HG02642 (cell line): ENCODE results near the gene CELSR1.

Experiments
- ATAC-seq: cut with Tn5 transposase; IDR thresholded peaks from one replicate; pipeline ENCODE4 v1.9.1; 2021; ENCODE audit warnings: mild to moderate bottlenecking; ENCODE audit not compliant: unreplicated experiment, poor library complexity

Gene CELSR1

DNA sequence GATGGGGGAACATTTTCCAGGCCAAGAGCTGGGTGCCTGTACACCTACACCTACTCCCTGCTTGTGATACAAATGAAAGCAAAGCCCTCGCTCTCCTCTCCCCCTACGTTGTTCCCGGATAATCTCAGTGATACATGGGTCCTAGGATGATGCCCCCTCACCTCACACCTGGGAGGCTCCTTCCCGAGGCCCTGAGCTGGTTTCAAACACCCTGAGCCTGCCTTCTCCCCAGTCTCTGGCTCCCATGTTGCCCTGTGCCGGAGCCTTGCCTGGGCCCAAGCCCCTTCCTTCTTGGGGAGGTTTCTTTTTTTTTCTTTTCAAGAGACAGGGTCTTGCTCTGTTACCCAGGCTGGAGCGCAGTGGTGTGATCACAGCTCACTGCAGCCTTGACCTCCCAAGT lies 178.7 kb downstream of the CELSR1 start:
- no peak for ATAC-seq

DNA sequence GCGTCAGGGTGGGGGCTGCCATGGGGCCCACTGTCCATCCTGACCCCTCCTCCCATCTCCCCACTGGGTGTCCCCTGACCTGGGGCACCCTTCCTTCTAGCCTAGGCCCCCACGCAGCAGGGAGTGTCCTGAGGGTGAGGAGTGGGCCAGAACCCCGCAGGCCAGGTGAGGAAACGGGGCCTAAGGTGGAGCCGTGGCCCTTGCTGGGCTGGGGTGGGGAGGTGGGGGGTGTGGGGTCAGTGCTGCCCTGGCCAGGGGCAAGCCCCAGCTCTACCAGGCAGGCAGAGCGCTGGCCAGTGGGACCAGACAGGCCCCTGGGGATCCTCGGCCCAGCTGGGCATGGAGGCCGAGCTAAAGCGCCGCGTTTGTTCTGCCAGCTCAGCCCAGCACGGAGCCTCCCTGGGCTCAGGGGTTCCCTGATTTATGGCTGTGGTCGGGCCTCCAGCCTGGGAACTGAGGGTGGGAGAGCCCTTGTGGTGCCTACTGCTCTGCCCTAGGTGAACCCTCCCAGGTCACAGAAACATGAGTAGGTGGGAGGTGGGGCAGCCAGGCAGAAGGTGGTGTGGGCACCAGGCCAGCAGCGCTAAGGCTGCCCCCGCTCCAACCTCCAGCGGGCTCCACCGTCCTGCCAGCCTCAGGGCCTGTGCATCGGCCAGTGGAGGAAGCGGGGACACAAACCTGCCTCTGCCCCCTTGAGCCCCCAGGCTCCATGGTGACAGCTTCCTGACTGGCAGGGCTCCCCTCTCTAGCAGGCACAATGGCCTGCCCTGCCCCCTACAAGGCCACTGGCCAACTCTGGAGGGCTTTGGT lies 179.5 kb downstream of the CELSR1 start:
- ATAC-seq = no peak

DNA sequence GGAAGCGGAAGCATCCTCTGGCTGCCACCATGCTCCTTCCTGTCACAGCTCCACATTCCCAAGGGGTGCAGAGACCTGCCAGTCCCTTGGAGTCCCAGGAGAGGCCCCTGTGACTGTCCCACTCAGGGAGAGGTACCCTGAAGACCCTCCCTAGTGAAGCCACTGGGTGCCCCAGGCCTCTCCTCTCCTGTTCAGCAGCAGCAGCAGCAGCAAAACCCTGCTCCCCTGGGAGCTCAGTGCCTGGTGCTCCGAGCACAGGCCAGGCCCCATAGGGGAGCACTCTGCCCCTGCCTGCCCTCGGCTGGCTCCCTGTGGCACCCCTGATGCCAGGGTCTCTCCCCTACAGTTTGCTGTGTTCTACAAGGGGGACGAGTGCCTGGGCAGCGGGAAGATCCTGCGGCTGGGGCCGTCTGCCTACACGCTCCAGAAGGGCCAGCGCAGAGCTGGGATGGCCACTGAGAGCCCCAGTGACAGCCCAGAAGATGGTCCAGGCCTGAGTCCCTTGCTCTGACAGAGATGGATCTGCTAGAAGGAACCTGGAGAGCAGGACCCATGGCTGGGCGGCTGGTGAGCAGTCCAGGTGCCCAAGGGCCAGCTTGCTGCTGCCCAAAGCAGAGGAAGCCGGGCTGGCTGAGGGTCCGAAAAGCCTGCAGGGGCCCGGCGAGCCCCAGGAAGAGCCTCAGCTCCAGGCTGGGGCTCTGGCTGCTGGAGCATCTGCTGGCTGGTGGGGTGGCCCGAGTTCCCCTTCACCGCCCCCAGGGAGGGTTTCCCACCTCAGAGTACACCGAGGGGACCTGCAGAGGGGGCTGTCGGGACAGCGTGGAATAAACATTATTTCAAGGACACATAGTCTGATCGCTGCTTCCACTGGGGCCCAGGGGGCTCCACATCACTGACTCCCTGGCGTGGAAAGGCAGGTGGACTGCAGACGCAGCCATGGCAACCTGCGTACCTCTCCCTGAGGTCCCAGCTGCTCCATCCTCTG lies 180.6 kb downstream of the CELSR1 start:
- no peak for ATAC-seq

- ATAC-seq = no peak
Measured at GRCh38 chr22:46355996-46356471, 181.4 kb downstream of the CELSR1 start.

DNA sequence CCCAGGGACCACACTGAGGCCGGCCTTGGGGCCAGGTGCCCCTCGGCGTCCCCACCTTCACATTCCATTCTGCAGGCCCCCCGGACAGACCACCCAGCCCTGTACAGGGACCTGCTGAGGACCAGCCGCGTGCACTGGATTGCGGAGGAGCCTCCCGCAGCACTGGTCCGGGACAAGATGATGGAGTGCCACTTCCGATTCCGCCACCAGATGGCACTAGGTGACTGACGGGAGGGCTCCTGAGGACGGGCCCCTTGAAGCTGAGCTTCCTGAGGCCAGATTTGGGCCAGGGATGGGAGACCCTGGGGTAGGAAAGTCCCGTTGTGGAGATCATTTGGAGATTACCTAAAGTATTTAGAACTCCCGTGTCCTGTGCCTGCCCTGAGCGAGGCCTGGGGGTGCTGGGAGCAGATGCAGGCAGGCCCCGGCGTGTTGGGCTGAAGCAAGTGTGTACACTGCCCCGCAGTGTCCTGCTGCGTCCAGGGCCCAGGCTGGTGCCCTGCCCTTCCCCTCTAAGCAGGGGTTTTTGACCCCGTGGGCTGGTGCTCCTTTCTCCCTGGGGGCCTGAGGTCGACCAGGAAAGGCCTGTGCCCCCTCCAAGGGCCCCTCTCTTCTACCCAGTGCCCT lies 181.9 kb downstream of the CELSR1 start:
- no peak for ATAC-seq

- no peak for ATAC-seq
Measured at GRCh38 chr22:46354993-46355305, 182.5 kb downstream of the CELSR1 start.

GRCh38 chr22:46354176-46354992 lies 183.0 kb downstream of the CELSR1 start:
- ATAC-seq = no peak

DNA sequence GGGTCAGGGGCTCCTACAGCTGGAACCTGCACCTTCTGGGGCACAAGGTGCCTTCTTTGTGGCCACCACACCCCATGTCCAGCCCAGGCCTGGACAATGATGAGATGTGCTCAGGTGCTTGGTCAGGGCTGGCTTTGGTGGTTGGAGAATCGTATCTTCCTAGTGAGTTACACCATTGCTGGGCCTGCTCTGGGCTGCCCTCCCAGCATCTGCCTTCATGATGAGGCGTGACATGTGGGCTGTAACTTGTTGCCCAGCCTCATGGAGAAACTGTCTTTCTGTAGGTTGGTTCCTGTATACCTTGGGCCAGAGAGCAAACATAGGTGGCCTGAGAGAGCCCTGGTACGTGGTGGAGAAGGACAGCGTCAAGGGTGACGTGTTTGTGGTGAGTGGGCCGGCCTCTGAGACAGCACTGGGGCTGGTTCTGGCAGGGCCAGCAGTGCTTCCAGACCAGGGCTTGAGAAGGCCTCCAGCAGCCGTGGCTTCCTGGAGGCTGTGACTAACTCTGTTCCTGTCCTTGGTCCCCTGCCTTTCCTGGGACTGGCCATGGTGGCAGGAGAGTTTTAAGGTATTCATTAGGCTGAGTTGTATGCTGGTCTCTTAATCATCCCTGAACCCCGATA lies 183.8 kb downstream of the CELSR1 start:
- no peak for ATAC-seq

- no peak for ATAC-seq
Measured at GRCh38 chr22:46352691-46353386, 184.6 kb downstream of the CELSR1 start.

DNA sequence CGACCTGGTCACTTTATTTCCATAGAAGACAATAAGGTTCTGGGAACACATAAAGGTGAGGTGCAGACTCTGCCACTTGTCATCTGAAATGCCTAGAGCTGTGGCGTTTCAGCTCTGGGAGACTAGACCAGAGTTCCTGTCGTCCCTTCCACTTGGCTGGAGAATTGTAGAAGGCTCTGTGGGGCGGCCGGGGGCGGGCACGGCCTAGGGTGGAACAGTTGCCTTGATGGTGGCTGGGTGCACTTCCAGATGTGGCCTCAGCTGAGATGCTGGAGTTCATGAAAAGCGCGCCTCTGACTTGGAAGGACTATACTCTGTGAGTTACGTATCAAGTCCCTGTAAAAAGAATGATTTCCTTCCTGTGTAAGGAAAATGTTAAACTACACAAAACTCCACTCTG lies 185.1 kb downstream of the CELSR1 start:
- no peak for ATAC-seq

DNA sequence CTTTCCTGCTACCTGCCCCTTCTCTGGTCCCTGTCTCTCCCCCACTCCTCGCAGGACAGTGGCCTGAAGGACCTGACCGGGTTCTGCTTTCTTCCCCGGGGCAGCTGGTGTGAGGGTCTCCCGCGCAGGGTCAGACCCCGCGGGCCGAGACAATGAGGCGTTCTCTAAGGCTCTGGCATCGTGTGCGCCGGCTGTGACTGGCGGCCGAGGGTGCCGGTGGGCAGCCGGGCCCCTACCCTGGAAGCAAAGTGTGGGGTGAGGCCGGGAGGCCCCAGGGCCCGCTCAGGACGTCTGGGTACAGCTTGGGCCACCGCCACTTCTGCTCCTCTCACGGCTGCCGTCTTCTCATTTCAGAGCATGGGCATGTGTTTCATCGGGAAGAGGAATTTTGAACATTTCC lies 185.7 kb downstream of the CELSR1 start:
- no peak for ATAC-seq

GRCh38 chr22:46351131-46351735 lies 186.2 kb downstream of the CELSR1 start:
- no peak for ATAC-seq

GRCh38 chr22:46350646-46351045 lies 186.8 kb downstream of the CELSR1 start:
- no peak for ATAC-seq

DNA sequence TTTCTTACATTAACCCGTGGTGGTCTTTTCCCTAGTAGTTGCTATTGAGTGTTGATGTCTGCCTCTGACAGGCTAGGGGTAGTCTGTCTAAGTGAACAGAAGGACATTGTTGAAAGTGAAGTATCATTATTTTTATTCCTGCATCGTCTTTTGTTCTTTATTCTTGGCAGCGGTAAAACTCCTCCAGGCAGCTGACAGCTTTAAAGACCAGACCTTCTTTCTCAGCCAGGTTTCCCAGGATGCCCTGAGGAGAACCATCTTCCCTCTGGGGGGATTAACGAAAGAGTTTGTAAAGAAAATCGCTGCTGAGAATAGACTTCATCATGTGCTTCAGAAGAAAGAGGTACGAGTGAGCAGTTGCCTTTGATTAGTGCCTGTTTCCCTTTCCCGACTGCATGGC lies 187.3 kb downstream of the CELSR1 start:
- ATAC-seq = no peak

GRCh38 chr22:46349681-46350080 lies 187.7 kb downstream of the CELSR1 start:
- ATAC-seq = no peak

DNA sequence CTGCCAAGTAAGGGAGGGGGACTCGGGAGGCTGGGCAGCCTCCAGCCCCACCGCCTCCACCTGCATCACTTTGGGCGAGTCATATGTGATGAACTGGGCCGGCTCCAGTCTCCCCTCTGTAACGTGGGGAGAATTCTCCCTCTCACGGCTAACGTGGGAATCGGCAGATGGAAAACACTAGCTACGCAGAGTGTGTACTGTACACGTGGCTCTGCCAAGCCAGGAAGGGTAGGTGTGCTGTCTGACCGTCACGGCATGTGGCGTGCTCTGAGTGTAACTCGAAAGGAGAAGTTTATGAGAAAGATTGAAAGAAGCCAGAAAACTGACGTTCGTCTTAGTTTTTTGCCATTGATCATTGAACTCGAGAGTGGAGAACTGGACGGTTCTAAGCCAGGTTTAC lies 188.2 kb downstream of the CELSR1 start:
- ATAC-seq = no peak

DNA sequence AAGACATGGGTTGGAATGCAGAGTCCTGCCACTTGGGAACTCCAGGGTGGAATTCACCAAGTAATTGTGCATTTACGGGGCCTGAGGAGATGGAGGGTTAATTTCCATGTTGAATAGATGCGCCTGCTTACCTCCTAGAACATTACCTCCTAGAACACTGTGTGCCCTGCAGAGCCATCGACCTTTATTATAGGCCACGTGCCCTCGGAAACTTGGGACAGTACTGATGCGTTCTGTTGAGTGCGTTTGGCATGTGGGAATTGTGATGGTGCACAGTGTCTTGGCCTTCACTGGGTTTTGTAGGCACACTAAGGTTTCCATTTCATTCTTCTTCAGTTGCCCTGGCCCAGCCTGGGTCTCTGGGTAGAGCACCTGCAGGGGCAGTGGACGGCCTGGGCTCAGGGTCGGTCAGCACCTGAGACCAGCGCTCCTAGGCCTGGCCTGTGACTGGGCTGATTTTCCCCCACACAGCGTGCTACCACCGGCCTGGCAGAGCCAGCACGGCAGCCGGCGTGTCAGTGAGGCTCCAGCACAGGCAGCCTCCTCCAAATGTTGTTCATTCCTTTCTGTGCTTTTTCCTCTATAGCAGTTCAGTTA lies 189.2 kb downstream of the CELSR1 start:
- no peak for ATAC-seq

DNA sequence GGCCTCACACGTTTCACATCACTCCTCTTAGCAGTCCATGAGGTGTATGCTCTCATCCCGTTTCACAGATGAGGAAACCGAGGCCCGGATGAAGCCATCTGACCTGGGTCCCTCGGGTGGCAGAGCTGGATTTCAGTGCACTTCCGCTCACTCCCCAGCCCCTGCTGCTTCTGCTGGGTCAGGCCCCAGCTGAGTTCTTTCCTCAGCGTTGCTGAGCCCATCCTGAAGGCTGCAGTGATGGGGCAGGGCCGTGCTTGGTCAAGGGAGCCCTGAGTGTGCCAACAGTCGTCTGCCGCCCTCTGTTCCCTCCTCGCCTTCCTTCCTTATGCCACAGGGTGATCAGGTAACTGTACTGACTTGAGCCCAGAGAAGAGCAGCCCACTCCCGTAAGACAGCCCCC lies 189.8 kb downstream of the CELSR1 start:
- no peak for ATAC-seq
